NCI-H2196 (cell line): ENCODE results near the gene MME.
"Not testable (repeated sequence)": the region's sequence is repeated elsewhere in the genome, so short reads cannot be mapped to it uniquely, and the experiment has no call there.

Experiments
- DNase-seq: peaks from one replicate; lab custom pipeline; 2025; ENCODE audit not compliant: unreplicated experiment; lab: John Stamatoyannopoulos, UW

The MME gene

GRCh38 chr3:155083313-155083905, 3.3 kb downstream of the MME start:
- DNase-seq: no peak

GRCh38 chr3:155084567-155084966, 4.4 kb downstream of the MME start:
- no peak for DNase-seq

GRCh38 chr3:155086051-155086450, 5.9 kb downstream of the MME start:
- DNase-seq: no peak

- DNase-seq: no peak
These were observed 8.7 kb downstream of the MME start for GRCh38 chr3:155088706-155089345.

- no peak for DNase-seq
These were observed 9.4 kb downstream of the MME start for GRCh38 chr3:155089495-155089894.

GRCh38 chr3:155093261-155093660, 13.1 kb downstream of the MME start:
- DNase-seq: no peak

GRCh38 chr3:155096303-155097008, 16.3 kb downstream of the MME start:
- no peak for DNase-seq

GRCh38 chr3:155097009-155097349, 16.9 kb downstream of the MME start:
- DNase-seq: no peak

GRCh38 chr3:155101398-155101797, 21.3 kb downstream of the MME start:
- no peak for DNase-seq

GRCh38 chr3:155102329-155102728, 22.2 kb downstream of the MME start:
- no peak for DNase-seq

- no peak for DNase-seq
These were observed 23.6 kb downstream of the MME start for GRCh38 chr3:155103686-155104085.

- DNase-seq: no peak
These were observed 26.0 kb downstream of the MME start for GRCh38 chr3:155106119-155106518.

GRCh38 chr3:155110022-155110421, 29.9 kb downstream of the MME start:
- no peak for DNase-seq

GRCh38 chr3:155110996-155111901, 31.1 kb downstream of the MME start:
- DNase-seq: no peak

- no peak for DNase-seq
These were observed 31.9 kb downstream of the MME start for GRCh38 chr3:155111971-155112370.

- DNase-seq: no peak
These were observed 32.7 kb downstream of the MME start for GRCh38 chr3:155112661-155113389.

GRCh38 chr3:155124745-155125144, 44.6 kb downstream of the MME start:
- not testable (repeated sequence) for DNase-seq

- DNase-seq: no peak
These were observed 49.3 kb downstream of the MME start for GRCh38 chr3:155129396-155129795.

- no peak for DNase-seq
These were observed 49.9 kb downstream of the MME start for GRCh38 chr3:155130001-155130400.

GRCh38 chr3:155131104-155131503, 51.0 kb downstream of the MME start:
- no peak for DNase-seq

GRCh38 chr3:155134311-155134710, 54.2 kb downstream of the MME start:
- not testable (repeated sequence) for DNase-seq
